ENCODE measurements around the gene TSPAN8.

The TSPAN8 gene

DNA sequence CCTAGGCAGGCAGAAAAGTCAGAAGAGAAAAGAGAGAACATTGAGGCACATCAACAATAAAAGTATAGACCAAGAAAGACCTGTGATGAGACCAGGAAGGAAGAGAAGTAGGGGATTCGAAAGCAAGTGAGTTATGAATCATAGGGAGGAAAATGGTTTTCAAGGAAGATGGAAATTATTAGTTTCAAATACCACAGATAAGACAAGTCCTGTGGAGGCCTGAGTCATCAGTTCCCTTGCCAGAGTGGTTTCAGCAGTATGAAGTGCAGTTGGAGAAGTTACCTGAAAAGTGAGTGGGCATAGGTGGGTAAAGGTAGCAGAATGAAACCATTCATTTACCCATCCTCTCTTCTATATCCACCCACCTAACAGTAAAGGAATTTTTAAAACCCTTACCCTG lies 25.2 kb upstream of the TSPAN8 start:
- ChIA-PET CTCF (no interaction called here), POLR2A (no interaction called here)
- H3K4me3 ChIP-seq (ENCODE audit: low read depth, low read length): no peak overlapping the region
- TF ChIP-seq CTCF (IDR thresholded peaks at IDR 0.05; ENCODE audit: insufficient read depth, low read length, missing control alignments): no peak
- DNase-seq (ENCODE audit: low read depth, low spot score): no peak

GRCh38 chr12:71178162-71178561 lies 20.4 kb upstream of the TSPAN8 start:
- no peak overlapping the region for H3K4me3 ChIP-seq (ENCODE audit: low read depth, low read length)
- no peak for DNase-seq (ENCODE audit: low read depth, low spot score)
- POLR2A ChIA-PET: no interaction called here
- CTCF ChIA-PET: no interaction called here
- no peak for TF ChIP-seq CTCF (IDR thresholded peaks at IDR 0.05; ENCODE audit: insufficient read depth, low read length, missing control alignments)

- ChIA-PET CTCF (no interaction called here), POLR2A (no interaction called here)
- TF ChIP-seq CTCF (IDR thresholded peaks at IDR 0.05; ENCODE audit: insufficient read depth, low read length, missing control alignments): no peak
- no peak for DNase-seq (ENCODE audit: low read depth, low spot score)
- H3K4me3 ChIP-seq (ENCODE audit: low read depth, low read length): no peak overlapping the region
Observed at GRCh38 chr12:71174825-71175224, 17.0 kb upstream of the TSPAN8 start.

DNA sequence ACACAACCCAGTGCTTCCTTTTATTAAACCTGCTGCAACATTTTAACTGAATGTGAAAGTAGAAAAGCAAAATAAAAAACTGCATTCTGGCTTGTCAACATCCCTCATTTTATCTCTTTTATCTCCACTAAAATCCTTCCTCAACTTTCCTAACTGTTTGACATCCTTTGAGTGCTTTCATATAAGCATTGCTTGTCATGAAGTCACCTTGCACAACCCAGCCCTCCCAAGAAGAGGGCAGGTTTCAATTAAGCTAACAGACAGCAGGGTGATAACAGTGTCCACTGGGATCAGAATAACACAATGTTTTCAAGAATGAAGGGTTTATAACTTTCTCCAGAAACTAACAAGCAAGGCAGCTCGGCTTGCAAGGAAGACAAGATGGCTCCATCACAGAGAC lies 16.3 kb upstream of the TSPAN8 start:
- H3K4me3 ChIP-seq (ENCODE audit: low read depth, low read length): no peak overlapping the region
- no peak for DNase-seq (ENCODE audit: low read depth, low spot score)
- ChIA-PET POLR2A (no interaction called here), CTCF (no interaction called here)
- no peak for TF ChIP-seq CTCF (IDR thresholded peaks at IDR 0.05; ENCODE audit: insufficient read depth, low read length, missing control alignments)

- ChIA-PET POLR2A (no interaction called here), CTCF (no interaction called here)
- TF ChIP-seq CTCF (IDR thresholded peaks at IDR 0.05; ENCODE audit: insufficient read depth, low read length, missing control alignments): no peak
- H3K4me3 ChIP-seq (ENCODE audit: low read depth, low read length): no peak overlapping the region
- no peak for DNase-seq (ENCODE audit: low read depth, low spot score)
Observed at GRCh38 chr12:71170456-71170855, 12.7 kb upstream of the TSPAN8 start.

DNA sequence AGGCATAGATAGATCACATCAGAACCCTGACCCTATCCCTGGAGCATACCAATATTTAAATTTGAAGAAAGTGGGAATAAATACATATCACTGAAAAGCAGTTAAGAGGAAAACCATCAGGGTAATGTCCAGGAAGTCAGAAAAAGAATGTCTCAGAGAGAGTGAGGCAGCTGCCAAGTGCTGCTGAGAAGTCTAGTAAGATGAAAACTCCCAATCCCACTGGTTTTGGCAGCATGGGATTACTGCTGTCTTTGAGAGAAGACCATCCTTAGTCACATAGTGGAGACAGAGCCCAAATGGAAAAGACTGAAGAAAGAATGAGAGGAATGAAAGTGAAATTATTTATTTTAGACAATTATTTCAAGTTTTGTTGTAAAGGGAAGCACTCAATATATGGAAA lies 11.5 kb upstream of the TSPAN8 start:
- no peak for TF ChIP-seq CTCF (IDR thresholded peaks at IDR 0.05; ENCODE audit: insufficient read depth, low read length, missing control alignments)
- no peak overlapping the region for H3K4me3 ChIP-seq (ENCODE audit: low read depth, low read length)
- ChIA-PET POLR2A (no interaction called here), CTCF (no interaction called here)
- DNase-seq (ENCODE audit: low read depth, low spot score): no peak

All from AG04449 (cell line).